Activated CD4-positive, CD25-positive, alpha-beta regulatory T cell treated with anti-CD3 and anti-CD28 coated beads, Interleukin-2, amount 50 U/mL, for 16 hours (primary cell): Measurements from ENCODE around the gene COQ7.
A peak's percentile ranks its signal among the peaks of the same experiment; 100 is the strongest.

Source experiments
- DNase-seq: peaks from one replicate; pipeline ENCODE4 v3.0.0-alpha.2; 2020; ENCODE audit warnings: low read depth, low spot score

COQ7 gene

GRCh38 chr16:19086322-19087199 lies 19.1 kb downstream of the COQ7 start:
- peak; percentile 61 for DNase-seq

GRCh38 chr16:19088341-19088916 lies 21.0 kb downstream of the COQ7 start:
- no peak for DNase-seq

- DNase-seq: no peak
Measured at GRCh38 chr16:19089410-19089955, 22.1 kb downstream of the COQ7 start.

- DNase-seq: no peak
Measured at GRCh38 chr16:19090916-19091315, 23.5 kb downstream of the COQ7 start.

- no peak for DNase-seq
Measured at GRCh38 chr16:19092653-19093410, 25.4 kb downstream of the COQ7 start.

- DNase-seq: no peak
Measured at GRCh38 chr16:19093631-19094541, 26.5 kb downstream of the COQ7 start.

GRCh38 chr16:19094542-19095365 lies 27.3 kb downstream of the COQ7 start:
- no peak for DNase-seq

- DNase-seq: no peak
Measured at GRCh38 chr16:19095654-19096053, 28.2 kb downstream of the COQ7 start.

- DNase-seq: no peak
Measured at GRCh38 chr16:19098173-19098572, 30.8 kb downstream of the COQ7 start.

GRCh38 chr16:19102187-19102872 lies 34.9 kb downstream of the COQ7 start:
- no peak for DNase-seq

- no peak for DNase-seq
Measured at GRCh38 chr16:19104607-19105006, 37.2 kb downstream of the COQ7 start.

- no peak for DNase-seq
Measured at GRCh38 chr16:19105131-19105530, 37.7 kb downstream of the COQ7 start.

- no peak for DNase-seq
Measured at GRCh38 chr16:19105891-19106624, 38.6 kb downstream of the COQ7 start.

- no peak for DNase-seq
Measured at GRCh38 chr16:19106625-19107020, 39.2 kb downstream of the COQ7 start.

GRCh38 chr16:19108409-19109287 lies 41.2 kb downstream of the COQ7 start:
- DNase-seq: no peak

- no peak for DNase-seq
Measured at GRCh38 chr16:19109288-19109664, 41.9 kb downstream of the COQ7 start.

- no peak for DNase-seq
Measured at GRCh38 chr16:19110537-19111360, 43.3 kb downstream of the COQ7 start.
